NCI-H1092 (cell line): ENCODE data around the gene RPAP3.
A peak's percentile ranks its signal among the peaks of the same experiment; 100 is the strongest.

Experiments used
- DNase-seq: peaks from one replicate; lab custom pipeline; 2025; lab: John Stamatoyannopoulos, UW

RPAP3 gene, protein sequence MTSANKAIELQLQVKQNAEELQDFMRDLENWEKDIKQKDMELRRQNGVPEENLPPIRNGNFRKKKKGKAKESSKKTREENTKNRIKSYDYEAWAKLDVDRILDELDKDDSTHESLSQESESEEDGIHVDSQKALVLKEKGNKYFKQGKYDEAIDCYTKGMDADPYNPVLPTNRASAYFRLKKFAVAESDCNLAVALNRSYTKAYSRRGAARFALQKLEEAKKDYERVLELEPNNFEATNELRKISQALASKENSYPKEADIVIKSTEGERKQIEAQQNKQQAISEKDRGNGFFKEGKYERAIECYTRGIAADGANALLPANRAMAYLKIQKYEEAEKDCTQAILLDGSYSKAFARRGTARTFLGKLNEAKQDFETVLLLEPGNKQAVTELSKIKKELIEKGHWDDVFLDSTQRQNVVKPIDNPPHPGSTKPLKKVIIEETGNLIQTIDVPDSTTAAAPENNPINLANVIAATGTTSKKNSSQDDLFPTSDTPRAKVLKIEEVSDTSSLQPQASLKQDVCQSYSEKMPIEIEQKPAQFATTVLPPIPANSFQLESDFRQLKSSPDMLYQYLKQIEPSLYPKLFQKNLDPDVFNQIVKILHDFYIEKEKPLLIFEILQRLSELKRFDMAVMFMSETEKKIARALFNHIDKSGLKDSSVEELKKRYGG

DNA sequence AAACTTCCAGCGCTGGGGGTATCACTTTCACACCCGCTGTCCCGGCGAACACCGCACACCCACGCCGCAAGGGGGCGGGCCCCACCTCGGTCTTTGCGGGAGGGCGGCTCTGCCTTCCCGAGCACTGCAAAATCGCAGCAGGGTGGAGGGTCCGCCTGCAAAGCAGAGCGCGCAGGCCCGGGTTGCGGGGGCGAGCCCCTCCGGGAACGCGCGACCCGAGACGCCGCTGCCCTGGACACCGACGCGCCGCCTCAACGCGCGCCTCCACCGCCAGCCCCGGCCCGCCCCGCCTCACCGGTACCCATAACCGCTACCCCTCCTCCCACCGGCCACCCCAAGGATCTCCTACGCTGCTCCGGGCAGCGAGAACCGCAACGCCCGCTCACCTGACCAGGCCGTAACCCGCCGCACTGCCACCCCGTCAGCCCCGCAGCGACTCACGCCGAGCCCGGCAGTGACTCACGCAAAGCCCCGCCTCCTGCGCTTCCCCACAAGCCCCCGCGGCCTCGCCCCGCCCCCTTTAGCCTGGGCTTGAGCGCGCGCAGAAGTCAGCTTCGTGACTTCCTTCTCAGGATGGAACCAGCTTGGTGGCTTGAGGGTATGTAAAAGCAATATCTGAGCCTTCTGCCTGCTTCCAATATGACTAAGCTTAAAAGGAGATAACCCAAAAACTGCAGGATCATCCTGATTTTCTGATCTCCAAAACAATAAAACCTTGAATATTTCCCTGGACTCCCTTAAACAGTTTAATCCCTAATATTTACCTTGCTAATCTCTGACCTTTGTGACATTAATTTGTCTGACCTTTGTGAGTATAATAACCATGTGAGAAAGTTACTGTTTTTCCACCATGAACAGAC, at the start of gene RPAP3:
RPAP3 (minus strand) TSS at position 465 of the 860 bp plus-strand sequence. CDS start 3,190 bp downstream, outside the sequence.
- DNase-seq = peak; percentile 99

DNA sequence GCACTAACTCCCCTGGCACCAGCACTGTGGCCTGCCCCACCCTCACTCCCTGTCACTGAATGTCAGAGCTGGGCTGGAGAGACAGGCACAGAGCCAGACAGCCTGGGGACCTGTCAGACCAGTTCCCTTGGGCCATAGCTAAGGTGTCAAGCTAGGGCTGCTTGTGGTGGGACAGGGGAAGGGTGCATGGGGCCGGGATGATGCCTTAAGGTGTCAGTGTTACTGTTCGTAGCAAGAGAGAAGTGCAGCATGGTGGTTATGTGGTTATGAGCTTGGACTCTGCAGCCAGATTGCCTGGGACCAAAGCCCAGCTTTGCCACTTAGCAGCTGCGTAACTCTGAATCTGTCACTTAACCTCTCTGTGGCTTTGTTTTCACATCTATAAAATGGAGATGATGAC, 49.1 kb upstream of the RPAP3 start:
- DNase-seq = no peak

DNA sequence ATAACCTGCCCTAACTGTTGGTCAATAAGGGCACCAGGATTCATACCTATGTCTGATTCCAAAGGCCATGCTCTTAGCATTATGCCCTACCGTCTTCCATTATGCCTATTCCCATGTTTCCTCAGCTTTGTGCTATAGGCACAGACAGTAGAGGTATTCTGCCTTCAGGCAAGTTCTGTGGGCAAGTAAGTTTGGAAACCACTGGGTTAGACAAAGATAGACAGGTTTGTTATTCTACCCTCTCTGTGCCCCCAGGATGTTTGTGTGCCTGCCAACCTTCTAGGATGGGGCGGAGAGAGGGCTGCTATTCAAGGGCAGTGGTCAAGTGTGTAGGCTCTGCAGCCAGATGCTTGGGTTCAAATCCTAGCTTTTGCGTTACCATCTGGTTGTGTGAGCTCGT, 48.3 kb upstream of the RPAP3 start:
- no peak for DNase-seq

DNA sequence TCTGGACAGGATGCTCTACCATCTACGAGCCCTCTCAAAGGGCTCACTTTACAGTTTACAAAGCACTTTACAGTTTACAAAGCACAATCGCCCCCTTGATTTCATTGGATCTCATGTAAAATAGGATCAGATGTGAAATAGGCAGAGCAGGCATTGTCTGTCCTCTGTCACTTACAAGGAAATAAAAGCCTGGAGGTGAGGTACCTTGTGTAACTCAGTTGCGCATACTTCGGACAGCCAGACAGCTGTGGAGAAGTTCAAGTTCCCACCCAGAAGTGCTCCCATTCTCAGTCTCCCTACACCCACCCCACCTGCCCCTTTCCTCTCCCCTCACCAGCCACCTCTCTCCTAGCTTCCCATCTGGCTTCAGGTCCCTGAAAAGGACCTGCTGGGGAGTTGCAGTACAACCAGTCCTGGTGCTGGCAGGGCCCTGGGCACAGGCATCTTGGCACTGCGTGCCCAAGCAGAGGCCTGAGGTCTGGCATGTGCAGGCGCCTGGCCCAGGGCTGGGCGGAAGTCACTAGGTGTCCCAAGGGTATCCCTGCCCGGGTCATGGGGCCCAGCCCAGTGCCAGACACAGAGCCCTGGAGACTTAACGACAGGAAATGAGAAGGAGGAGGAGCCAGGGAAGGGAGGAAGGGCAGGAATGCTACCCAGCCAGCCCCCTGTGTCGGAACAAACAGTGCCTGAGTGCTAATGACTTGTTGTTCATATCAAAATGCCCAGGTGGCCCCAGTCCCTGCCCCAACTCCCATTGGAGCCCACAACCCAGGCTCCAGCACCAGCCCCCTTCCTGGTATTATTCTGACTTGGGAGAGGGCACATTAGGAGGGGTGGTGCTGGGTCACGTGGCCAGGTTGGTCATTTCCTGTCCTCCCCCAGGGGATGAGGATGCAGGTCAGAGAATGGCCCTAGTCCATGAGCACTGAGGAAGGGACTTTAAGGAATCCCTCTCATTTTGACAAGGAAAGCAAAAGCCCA, 47.5 kb upstream of the RPAP3 start:
- no peak for DNase-seq

DNA sequence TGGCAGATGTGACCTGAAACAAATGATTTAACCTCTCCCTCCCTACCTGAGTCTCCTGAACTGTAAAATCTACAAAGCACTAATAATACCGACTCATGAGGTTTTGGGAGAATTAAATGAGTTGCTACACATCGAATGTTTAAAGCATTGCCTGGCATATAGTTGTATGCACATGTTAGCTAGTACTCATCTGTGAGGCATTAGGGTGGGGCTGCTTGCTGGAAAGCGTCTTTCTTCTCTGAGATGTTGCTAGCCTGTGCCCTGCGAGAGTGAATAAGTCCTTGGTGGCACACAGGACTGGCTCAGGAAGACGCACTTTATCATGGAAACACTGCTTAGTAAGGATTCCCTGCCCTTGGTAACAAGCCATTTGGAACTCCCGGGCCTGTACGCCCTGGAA, 46.7 kb upstream of the RPAP3 start:
- DNase-seq = no peak

DNA sequence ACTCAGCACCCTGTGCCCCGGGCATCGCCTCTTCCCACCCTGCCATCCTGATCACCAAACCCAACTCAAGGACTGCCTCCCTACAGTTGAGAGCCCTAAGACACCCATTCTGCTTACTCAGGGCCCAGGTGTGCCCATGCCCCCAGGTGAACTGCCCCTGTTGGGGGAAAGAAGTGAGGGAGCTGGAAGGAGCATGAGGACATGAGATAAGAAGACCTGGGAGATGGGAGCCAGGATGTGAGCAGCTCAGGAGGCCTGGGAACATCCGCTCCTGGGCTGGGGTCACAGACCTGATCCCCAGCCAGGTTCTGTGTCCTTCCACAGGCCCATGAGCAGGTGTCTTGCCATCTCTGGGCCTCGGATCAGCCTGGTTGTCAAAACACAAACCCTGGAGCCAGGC, 46.3 kb upstream of the RPAP3 start:
- no peak for DNase-seq

DNA sequence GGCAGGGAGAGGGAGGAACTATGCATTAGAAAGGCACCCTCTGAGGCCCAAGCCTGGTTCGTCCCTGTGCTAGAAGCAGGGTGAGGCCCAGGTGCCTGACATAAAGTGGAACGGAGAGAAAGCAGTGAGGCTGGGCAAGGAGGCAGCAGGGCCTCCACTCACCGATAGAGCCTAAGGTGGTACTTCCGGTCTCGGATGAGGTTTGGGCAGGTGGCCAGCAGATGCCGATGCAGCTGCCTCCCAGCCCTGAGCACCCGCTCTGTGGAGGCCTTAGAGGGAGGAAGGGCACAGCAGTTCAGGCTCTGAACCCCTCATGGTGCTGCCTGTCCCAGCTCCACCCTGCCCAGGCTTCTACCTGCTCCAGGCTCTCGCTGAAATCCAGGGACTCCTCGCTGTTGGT, 45.7 kb upstream of the RPAP3 start:
- no peak for DNase-seq

DNA sequence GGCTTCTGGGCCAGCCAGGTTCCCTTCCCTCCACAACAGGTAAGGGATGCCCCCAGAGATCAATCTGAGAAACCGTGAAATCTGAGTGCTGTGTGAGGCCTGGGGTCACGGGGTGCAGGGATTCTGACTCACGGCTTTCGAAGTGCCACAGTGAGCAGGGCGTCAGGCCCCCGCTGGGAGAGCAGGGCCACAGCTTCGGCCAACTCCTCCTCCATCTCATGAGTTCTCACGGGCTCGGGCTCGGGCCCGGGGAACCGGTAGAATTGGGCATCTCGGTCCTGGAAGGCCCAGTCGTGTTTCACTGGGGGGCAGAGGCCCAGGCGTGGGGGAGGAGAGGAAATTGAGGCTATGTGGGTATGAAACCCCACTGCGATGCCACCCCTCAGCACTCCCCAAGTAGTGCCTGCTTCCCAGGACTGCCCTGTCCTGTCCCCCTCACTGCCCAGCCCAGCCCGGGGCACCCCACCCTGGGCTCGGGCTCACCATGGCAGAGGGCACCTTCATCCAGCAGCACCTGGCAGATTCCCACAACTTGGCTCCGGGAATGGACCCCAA, 45.2 kb upstream of the RPAP3 start:
- no peak for DNase-seq

DNA sequence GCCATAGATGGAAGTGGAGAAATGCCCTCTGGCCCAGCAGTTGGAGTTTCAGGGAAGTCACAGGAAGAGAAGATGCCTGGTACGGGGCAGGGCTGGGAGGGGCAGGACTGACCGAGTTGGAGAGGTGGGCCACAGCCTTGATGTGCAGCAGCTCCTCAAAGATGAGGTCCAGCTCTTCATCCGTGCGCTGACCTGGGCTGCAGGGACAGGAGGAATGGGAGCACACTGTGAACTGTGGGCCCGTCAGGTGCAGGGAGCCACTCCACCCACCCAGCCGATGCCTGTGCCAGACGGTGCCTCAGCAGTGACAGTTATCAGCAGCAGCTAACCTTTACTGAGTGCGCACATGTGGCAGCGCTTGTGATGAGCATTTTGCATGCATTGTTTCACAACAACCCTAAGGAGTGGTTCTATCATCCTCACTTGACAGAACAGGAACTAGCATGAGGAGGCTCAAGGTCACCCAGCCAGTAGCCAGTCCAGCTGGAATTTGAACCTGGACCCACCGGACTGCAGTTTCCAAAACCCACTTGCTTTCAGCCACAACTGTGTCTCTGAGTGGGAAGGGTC, 44.5 kb upstream of the RPAP3 start:
- DNase-seq = no peak

DNA sequence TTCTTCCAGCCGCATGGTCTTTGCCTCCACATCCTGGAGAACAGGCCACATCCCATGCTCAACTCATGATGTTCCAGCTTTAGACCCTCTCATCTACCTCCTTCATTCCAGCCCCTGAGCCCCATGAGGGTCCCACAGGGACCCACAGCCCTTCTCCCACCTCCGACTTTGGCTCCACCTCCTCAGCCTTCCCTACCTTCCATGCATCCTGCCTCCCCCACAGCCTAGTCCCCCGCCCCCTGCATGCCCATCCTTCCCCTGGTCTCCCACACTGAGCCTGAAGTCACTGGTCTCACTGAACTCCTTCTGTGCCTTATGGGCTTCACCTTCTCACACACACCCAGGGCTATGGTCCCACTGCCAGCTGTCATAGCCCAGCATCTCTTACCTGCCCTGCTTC, 43.1 kb upstream of the RPAP3 start:
- DNase-seq = no peak

DNA sequence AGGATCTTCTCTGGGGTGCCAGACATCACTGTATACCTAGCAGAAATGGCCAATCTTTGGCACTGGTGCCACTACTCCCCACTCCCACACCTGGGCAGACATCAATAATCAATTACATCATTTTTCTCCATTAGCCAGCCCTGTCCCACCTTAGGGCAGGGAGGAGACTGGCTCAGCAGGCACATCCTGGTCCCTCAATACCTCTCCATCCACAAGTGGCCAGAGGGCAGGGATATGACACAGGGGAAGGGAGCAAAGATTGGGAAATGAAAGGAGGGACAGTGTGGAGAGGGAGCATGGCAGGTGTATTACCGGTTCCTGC, 42.6 kb upstream of the RPAP3 start:
- no peak for DNase-seq

DNA sequence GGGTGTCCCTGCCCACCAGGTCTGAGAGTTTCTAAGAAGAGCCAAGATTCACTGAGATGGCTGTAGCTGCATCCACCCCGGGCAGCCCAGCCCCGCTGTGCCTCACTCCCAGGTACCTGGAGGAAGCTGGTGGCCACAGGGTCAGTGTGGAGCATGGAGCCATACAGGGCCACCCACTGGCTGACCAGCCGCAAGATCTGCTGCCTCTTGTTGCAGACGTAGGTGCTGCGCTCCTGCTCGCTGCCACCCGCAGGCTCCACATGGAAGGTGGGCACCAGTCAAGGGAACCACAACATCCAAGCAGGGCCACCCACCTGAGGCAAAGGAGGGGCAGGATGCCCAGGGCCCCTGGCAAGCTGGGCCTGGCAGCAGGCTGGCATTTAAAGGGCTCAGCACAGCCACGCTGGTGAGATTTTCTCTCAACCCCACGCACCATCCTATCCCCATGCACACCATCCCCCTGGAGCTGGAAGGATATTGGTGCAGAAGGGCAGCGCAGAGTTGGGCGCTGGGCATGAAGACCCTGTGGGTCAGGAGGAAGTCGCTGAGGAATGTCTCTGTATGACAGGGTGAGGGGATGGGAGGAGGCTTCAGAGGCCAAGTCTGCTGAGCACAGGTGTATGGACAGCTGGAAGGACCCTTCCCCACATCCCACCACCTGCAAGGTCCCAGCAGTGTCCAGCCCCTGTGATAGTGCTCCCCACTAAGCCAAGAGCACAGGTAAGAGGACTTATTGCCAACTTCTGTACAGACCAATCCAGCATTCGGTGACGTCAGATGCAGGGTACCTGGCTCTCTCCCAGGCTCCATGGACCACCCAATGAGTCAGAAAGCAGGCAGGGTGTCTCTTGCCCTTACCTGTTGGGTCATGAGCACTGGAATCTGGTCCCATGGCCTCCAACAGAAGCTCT, 42.0 kb upstream of the RPAP3 start:
- no peak for DNase-seq

DNA sequence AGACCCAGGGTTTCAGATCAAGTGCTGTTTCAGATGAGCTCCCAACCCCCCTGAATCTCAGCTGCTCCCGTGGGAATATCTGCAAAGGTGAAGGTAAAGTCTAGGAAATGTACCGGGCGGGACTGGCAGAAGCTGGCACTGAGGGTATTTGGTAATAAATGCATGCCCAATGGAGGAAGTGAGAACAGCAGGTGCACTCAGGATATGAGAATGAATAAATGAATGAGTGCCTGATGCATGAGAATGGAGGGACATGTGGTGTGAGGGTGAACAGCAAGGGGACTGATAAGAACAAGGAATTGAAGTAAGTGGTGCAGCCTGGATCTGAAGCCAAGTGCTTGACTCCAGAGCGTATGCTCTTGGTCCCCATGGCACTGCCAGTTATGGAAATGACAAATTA, 41.3 kb upstream of the RPAP3 start:
- no peak for DNase-seq

DNA sequence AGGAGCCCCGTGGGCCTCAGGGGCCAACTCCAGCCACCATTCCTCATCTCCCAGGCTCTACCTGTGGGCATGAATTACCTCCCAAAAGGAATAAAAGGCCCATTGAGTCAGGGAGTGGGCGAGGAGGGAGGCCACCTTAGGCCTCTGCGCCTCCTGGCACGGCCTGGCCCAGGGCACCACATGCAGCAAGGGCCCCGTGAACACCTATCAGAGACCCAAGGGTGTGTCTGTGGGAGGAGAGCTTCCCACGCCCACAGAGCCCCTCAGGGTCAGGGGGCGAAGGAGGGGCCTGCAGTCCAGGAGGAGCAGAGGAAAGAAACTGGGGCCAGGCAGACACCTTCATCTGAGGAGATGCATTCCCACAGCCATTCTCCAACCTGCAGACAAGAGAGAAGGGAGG, 40.7 kb upstream of the RPAP3 start:
- no peak for DNase-seq

DNA sequence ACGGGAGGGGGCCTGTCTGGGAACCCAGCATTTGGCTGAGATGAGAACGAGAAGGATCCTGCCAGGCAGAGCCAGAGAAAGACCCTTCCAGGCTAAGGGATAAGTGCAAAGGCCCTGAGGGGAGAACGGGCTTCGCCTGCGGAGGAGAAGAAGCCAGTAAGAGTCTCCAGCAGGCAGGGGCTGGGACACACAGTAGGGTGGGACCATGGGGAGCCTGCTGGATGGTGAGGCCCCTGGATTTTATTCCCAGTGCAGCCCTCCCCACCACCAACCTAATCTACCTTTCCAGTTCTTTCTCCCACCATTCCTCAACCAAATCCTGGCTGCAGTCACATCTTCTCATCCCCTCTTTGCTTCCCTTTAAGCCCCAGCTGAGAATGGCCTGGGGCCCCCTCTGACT, 40.2 kb upstream of the RPAP3 start:
- DNase-seq = no peak

DNA sequence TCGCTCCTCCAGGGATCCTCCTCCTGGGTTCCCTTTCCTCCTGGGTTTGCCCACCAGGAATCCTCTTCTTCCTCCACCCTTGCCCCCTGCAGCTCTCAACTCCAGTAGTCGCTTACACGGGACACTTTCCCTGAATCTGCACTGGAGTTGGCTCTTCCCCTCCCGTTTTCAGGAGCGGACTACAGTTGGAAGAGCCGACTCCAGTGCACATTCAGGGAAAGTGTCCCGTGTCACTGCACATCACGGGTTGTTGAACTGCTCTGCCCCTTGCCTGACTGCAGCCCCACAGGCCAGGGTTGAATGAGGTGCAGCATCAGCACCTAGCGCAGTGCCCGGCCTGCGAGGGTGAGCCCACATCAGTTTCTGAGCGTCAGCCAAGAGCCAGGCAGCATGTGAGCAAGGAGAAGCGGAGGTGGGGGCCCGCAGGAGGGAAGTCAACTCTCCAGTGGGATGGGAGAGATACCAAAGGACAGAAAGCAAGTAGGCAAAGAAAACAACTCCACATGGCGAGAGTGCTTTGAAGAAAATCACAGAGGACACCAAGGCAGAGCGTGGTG, 39.7 kb upstream of the RPAP3 start:
- no peak for DNase-seq

DNA sequence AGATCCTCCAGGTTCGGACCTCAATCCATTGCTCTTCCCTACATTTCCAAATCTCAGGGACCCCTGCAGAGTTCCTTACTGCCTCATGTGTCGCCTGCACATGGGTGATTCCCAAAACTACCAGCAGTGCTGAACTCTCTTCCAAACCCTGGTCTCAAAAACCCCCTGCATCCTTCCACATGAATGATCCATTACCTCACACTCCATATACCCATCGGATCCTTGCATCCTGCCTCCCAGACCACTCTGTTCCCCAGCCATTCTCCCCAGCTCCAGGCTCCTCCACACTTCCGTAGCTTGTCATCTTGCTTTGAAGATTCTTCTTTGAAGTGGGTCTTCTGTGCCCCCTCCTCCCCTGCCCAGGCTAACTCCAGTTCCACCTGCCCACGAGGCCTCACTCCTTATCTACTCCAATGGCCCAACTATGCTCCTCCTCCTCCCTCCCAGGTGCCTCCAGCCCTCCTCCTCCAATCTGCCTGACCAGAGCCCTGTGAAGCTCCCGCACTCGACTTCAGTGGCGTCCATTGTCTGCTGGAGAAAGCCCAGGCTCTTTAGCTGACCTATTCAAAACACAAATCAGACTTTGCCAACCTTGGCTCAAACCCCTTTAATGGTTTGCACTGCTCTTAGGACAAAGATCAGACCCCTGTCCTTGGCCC, 39.1 kb upstream of the RPAP3 start:
- no peak for DNase-seq

DNA sequence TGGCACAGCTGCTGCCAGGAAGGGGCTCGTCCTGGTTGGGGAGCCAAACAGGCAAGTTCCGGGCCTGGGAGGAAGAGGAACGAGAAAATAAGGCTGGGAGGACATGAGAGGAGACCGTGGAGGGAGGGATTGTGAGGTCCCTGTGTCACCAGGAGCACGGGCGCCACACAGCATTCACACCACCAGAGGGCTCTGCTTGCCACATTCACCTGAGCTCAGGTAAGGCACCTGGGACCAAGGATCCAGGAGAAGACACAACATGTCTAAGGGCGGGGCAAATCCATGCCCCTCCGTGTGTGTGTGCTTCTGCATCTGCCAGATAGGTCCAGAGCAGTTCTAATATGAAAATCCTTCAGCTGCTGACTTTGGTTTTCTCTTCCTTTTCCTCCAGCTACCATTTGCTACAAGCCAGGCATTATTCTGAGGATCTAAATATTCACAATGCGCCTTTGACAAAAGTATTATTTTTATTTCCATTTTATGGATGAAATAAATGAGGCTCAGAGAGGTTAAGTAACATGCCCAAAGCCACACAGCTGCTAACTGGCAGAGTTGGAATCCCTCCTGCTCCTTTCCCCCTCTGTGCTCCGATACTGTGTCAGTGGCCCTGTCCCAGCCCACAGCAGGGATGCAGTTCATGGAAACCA, 38.3 kb upstream of the RPAP3 start:
- peak; percentile 28 for DNase-seq
